ENCODE data around the gene UTS2R.
"Not testable (repeated sequence)": the region's sequence is repeated elsewhere in the genome, so short reads cannot be mapped to it uniquely, and the experiment has no call there.

The UTS2R gene

GRCh38 chr17:82366749-82367148, 4.8 kb upstream of the UTS2R start:
- H3K9me3 ChIP-seq (ENCODE audit: control insufficient read depth, low read length) = no peaks in the 10 kb centered on the region
- H3K4me1 ChIP-seq (ENCODE audit: control insufficient read depth, insufficient read depth, low read length) = peaks cover 14% of the 10 kb centered on the region
- H3K27me3 ChIP-seq (ENCODE audit: control insufficient read depth, insufficient read depth, low read length) = peaks cover 24% of the 10 kb centered on the region
- no peaks in the 10 kb centered on the region for H3K36me3 ChIP-seq (ENCODE audit: control insufficient read depth, insufficient read depth, low read length)
- no peak overlapping the region for H3K4me3 ChIP-seq (ENCODE audit: low read length)
- no peak overlapping the region for H3K9ac ChIP-seq (ENCODE audit: low read length)

DNA sequence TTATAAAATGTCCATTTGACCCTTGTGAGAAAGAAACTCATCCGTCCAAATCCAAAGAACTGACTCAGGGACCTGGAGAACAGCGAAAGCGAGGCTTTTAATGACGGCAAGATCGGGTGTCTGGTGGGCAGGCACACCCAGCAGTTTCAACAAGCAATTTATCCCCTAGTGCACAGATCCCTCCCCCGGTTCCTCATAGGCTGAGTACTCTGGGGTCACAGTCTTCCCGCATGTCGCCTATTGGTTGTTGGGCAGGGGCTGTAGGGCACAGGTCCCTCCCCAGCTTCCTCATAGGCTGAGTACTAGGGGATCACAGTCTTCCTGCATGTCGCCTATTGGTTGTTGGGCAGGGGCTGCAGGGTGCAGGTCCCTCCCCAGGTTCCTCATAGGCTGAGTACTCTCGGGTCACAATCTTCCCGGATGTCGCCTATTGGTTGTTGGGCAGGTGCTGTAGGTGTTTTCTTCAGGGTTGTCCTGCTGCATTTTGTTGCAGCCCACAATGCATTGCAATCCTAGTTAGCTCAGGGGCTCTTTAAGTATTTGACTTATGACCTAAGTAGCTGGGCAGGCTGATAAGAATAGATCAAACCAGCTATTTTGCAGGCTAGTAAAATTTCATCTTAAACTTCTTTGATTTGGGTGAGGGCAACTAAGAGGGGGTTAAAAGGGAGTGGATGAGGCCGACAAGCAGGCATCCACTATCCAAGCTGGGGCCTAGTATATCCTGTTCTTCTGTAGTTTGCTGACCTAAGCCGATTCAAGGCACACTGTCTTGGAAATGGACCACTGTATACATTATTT, 3.6 kb upstream of the UTS2R start:
- Histone ChIP-seq H3K9me3 (ENCODE audit: control insufficient read depth, low read length) (no peaks in the 10 kb centered on the region), H3K36me3 (ENCODE audit: control insufficient read depth, insufficient read depth, low read length) (no peaks in the 10 kb centered on the region), H3K9ac (ENCODE audit: low read length) (no peak overlapping the region), H3K4me1 (ENCODE audit: control insufficient read depth, insufficient read depth, low read length) (peaks cover 25% of the 10 kb centered on the region), H3K27me3 (ENCODE audit: control insufficient read depth, insufficient read depth, low read length) (peaks cover 35% of the 10 kb centered on the region), H3K4me3 (ENCODE audit: low read length) (no peak overlapping the region)

- peaks cover 40% of the 10 kb centered on the region for H3K27me3 ChIP-seq (ENCODE audit: control insufficient read depth, insufficient read depth, low read length)
- H3K9me3 ChIP-seq (ENCODE audit: control insufficient read depth, low read length) = no peaks in the 10 kb centered on the region
- H3K4me3 ChIP-seq (ENCODE audit: low read length) = no peak overlapping the region
- H3K9ac ChIP-seq (ENCODE audit: low read length) = no peak overlapping the region
- no peaks in the 10 kb centered on the region for H3K36me3 ChIP-seq (ENCODE audit: control insufficient read depth, insufficient read depth, low read length)
- peaks cover 25% of the 10 kb centered on the region for H3K4me1 ChIP-seq (ENCODE audit: control insufficient read depth, insufficient read depth, low read length)
Observed at GRCh38 chr17:82369211-82369610, 2.4 kb upstream of the UTS2R start.

- H3K27me3 ChIP-seq (ENCODE audit: control insufficient read depth, insufficient read depth, low read length) = peaks cover 55% of the 10 kb centered on the region
- no peak overlapping the region for H3K9ac ChIP-seq (ENCODE audit: low read length)
Observed at GRCh38 chr17:82370471-82371332, 863 bp upstream of the UTS2R start.

GRCh38 chr17:82372249-82373071, 895 bp downstream of the UTS2R start:
- Histone ChIP-seq H3K27me3 (ENCODE audit: control insufficient read depth, insufficient read depth, low read length) (peaks cover 64% of the 10 kb centered on the region), H3K4me3 (ENCODE audit: low read length) (no peak overlapping the region), H3K36me3 (ENCODE audit: control insufficient read depth, insufficient read depth, low read length) (no peaks in the 10 kb centered on the region)

More at GRCh38 chr17:82370471-82371332, 863 bp upstream of the UTS2R start:
- Histone ChIP-seq H3K4me1 (ENCODE audit: control insufficient read depth, insufficient read depth, low read length) (peaks cover 25% of the 10 kb centered on the region), H3K9me3 (ENCODE audit: control insufficient read depth, low read length) (no peaks in the 10 kb centered on the region), H3K4me3 (ENCODE audit: low read length) (no peak overlapping the region), H3K36me3 (ENCODE audit: control insufficient read depth, insufficient read depth, low read length) (no peaks in the 10 kb centered on the region)

DNA sequence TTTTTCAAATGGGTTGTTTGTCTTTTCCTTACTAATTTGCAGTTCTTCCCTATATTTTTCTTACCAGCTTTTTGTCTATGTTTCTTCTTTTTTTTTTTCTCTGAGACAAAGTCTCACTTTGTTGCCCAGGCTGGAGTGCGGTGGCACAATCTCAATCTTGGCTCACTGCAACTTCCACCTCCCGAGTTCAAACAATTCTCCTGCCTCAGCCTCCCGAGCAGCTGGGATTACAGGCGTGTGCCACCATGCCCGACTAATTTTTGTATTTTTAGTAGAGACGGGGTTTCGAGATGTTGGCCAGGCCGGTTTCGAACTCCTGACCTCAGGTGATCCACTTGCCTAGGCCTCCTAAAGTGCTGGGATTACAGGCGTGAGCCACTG, 1.5 kb downstream of the UTS2R start:
- not testable (repeated sequence) for H3K9me3 ChIP-seq (ENCODE audit: control insufficient read depth, low read length); H3K4me3 ChIP-seq (ENCODE audit: low read length); H3K9ac ChIP-seq (ENCODE audit: low read length); H3K36me3 ChIP-seq (ENCODE audit: control insufficient read depth, insufficient read depth, low read length)
- Histone ChIP-seq H3K4me1 (ENCODE audit: control insufficient read depth, insufficient read depth, low read length) (peaks cover 21% of the 10 kb centered on the region), H3K27me3 (ENCODE audit: control insufficient read depth, insufficient read depth, low read length) (peaks cover 63% of the 10 kb centered on the region)

More at GRCh38 chr17:82372249-82373071, 895 bp downstream of the UTS2R start:
- Histone ChIP-seq H3K9ac (ENCODE audit: low read length) (no peak overlapping the region), H3K9me3 (ENCODE audit: control insufficient read depth, low read length) (no peaks in the 10 kb centered on the region), H3K4me1 (ENCODE audit: control insufficient read depth, insufficient read depth, low read length) (peaks cover 25% of the 10 kb centered on the region)

DNA sequence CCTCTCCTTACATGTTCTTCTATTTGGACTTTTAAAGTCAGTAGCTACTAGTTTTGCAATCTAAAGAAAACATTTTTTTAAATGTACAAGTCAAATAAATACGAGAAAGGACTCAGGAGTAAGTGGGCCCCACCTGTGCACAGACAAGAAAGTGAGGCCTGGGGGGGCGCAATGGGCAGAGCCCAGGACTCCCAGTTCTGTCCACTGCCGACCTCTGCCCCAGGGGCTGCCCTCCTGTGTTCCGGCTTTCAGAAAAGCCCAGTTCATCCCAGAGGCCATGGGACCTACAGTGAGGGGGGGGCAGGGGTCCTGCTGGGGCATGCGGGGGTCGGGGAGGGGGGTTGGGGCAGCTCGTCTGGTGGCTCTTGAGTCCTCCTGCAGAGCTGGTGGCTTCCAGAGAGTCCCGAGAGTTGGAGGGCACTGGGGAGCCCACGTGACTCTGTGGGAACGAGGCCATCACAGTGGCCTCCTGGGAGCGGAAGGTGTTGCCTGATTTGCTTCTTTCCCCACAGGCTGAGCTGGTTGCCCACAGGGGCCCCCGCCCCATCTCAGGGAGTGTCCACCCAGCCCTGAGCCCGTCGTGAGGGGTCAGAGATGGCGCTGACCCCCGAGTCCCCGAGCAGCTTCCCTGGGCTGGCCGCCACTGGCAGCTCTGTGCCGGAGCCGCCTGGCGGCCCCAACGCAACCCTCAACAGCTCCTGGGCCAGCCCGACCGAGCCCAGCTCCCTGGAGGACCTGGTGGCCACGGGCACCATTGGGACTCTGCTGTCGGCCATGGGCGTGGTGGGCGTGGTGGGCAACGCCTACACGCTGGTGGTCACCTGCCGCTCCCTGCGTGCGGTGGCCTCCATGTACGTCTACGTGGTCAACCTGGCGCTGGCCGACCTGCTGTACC, 2.4 kb downstream of the UTS2R start:
- Histone ChIP-seq H3K4me1 (ENCODE audit: control insufficient read depth, insufficient read depth, low read length) (peaks cover 21% of the 10 kb centered on the region), H3K36me3 (ENCODE audit: control insufficient read depth, insufficient read depth, low read length) (no peaks in the 10 kb centered on the region), H3K4me3 (ENCODE audit: low read length) (no peak overlapping the region), H3K27me3 (ENCODE audit: control insufficient read depth, insufficient read depth, low read length) (peaks cover 66% of the 10 kb centered on the region), H3K9me3 (ENCODE audit: control insufficient read depth, low read length) (no peaks in the 10 kb centered on the region), H3K9ac (ENCODE audit: low read length) (no peak overlapping the region)

DNA sequence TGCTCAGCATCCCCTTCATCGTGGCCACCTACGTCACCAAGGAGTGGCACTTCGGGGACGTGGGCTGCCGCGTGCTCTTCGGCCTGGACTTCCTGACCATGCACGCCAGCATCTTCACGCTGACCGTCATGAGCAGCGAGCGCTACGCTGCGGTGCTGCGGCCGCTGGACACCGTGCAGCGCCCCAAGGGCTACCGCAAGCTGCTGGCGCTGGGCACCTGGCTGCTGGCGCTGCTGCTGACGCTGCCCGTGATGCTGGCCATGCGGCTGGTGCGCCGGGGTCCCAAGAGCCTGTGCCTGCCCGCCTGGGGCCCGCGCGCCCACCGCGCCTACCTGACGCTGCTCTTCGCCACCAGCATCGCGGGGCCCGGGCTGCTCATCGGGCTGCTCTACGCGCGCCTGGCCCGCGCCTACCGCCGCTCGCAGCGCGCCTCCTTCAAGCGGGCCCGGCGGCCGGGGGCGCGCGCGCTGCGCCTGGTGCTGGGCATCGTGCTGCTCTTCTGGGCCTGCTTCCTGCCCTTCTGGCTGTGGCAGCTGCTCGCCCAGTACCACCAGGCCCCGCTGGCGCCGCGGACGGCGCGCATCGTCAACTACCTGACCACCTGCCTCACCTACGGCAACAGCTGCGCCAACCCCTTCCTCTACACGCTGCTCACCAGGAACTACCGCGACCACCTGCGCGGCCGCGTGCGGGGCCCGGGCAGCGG, 3.2 kb downstream of the UTS2R start:
- Histone ChIP-seq H3K4me1 (ENCODE audit: control insufficient read depth, insufficient read depth, low read length) (peaks cover 21% of the 10 kb centered on the region), H3K27me3 (ENCODE audit: control insufficient read depth, insufficient read depth, low read length) (peaks cover 68% of the 10 kb centered on the region), H3K9ac (ENCODE audit: low read length) (no peak overlapping the region), H3K36me3 (ENCODE audit: control insufficient read depth, insufficient read depth, low read length) (no peaks in the 10 kb centered on the region), H3K4me3 (ENCODE audit: low read length) (no peak overlapping the region), H3K9me3 (ENCODE audit: control insufficient read depth, low read length) (no peaks in the 10 kb centered on the region)

GRCh38 chr17:82375359-82376041, 3.9 kb downstream of the UTS2R start:
- Histone ChIP-seq H3K4me3 (ENCODE audit: low read length) (no peak overlapping the region), H3K4me1 (ENCODE audit: control insufficient read depth, insufficient read depth, low read length) (peaks cover 21% of the 10 kb centered on the region), H3K36me3 (ENCODE audit: control insufficient read depth, insufficient read depth, low read length) (no peaks in the 10 kb centered on the region), H3K27me3 (ENCODE audit: control insufficient read depth, insufficient read depth, low read length) (peaks cover 69% of the 10 kb centered on the region), H3K9ac (ENCODE audit: low read length) (no peak overlapping the region), H3K9me3 (ENCODE audit: control insufficient read depth, low read length) (no peaks in the 10 kb centered on the region)

GRCh38 chr17:82376042-82376730, 4.6 kb downstream of the UTS2R start:
- Histone ChIP-seq H3K9me3 (ENCODE audit: control insufficient read depth, low read length) (no peaks in the 10 kb centered on the region), H3K9ac (ENCODE audit: low read length) (no peak overlapping the region), H3K4me3 (ENCODE audit: low read length) (no peak overlapping the region), H3K4me1 (ENCODE audit: control insufficient read depth, insufficient read depth, low read length) (peaks cover 14% of the 10 kb centered on the region), H3K36me3 (ENCODE audit: control insufficient read depth, insufficient read depth, low read length) (no peaks in the 10 kb centered on the region), H3K27me3 (ENCODE audit: control insufficient read depth, insufficient read depth, low read length) (peaks cover 62% of the 10 kb centered on the region)

Measured in mucosa of stomach (tissue), 1 donor.